Ovary (tissue), 3 donors: ENCODE measurements around the gene SLC12A5.

Experiments used
- CTCF ChIP-seq, 3 donors: fragments of 450-650 bp in 2 of 3; fragments of 200-600 bp in 1 of 3; IDR thresholded peaks; one replicate each; pipeline versions ENCODE4 v1.5.1 to v1.8.0; 2016 to 2022; ENCODE audit warnings: antibody characterized with exemption in 3 of 3, mild to moderate bottlenecking in 1 of 3
- POLR2A ChIP-seq: fragments of 450-650 bp; IDR thresholded peaks from one replicate; pipeline ENCODE4 v1.6.1; 2017; ENCODE audit warnings: antibody characterized with exemption, mild to moderate bottlenecking, moderate library complexity
- donor health status: DM: no; HTN: no; CAD: no.

DNA sequence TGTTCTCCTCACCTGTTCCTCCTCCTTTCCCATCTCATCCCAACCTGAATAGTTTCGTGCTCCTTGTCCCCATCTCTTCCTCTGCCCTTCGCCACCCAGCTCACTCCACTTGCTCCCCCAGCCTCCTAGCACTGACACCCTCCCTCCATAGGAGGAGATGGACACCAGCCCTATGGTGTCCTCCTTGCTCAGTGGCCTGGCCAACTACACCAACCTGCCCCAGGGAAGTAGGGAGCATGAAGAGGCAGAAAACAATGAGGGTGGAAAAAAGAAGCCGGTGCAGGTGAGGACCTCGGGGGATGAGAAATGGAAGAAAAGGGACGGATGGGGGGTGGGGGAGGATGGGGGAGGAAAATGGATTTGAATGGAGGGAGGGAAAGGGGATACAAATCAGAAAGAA lies 6.2 kb downstream of the SLC12A5 start:
- no peak for TF ChIP-seq CTCF (IDR thresholded peaks at IDR 0.05)
- TF ChIP-seq POLR2A = no peak
